ENCODE results near the gene RFX1. TPM values are rescaled to one million over a fixed set of nuclear protein-coding genes. Genes with fewer than 3 reads are reported as not detected.
A peak's percentile ranks its signal among the peaks of the same experiment; 100 is the strongest.
"Not testable (repeated sequence)": the region's sequence is repeated elsewhere in the genome, so short reads cannot be mapped to it uniquely, and the experiment has no call there.

RFX1 gene
- total RNA-seq, 1 experiment from 2014 or later = 25.5 TPM

GRCh38 chr19:14052470-14052869 lies 46.4 kb upstream of the RFX1 start:
- Histone ChIP-seq H3K9me2 (ENCODE audit: insufficient read depth) (no peaks in the 10 kb centered on the region), H4K20me1 (ENCODE audit: insufficient read depth) (no peaks in the 10 kb centered on the region), H3F3A (ENCODE audit: insufficient read depth, low read depth) (no peaks in the 10 kb centered on the region), H3K4me1 (replicated peaks; ENCODE audit: insufficient read depth) (no peaks in the 10 kb centered on the region), H3K27ac (no peak overlapping the region), H3K79me2 (ENCODE audit: low read depth) (no peaks in the 10 kb centered on the region), H3K4me3 (no peak overlapping the region), H2AFZ (no peak overlapping the region), H3K4me2 (no peak overlapping the region), H3K36me3 (ENCODE audit: low read depth) (no peaks in the 10 kb centered on the region), H3K9me3 (ENCODE audit: insufficient read depth, low read depth) (no peaks in the 10 kb centered on the region), H3K27me3 (ENCODE audit: insufficient read depth, low read depth) (no peaks in the 10 kb centered on the region)
- DNase-seq = no peak
- intact Hi-C loops (cut with micrococcal nuclease; ENCODE audit: unreplicated experiment) = no loop called here
- BruUV-seq (replicated peaks) = TSS peak; percentile 50
- TF ChIP-seq, protein P1, sequence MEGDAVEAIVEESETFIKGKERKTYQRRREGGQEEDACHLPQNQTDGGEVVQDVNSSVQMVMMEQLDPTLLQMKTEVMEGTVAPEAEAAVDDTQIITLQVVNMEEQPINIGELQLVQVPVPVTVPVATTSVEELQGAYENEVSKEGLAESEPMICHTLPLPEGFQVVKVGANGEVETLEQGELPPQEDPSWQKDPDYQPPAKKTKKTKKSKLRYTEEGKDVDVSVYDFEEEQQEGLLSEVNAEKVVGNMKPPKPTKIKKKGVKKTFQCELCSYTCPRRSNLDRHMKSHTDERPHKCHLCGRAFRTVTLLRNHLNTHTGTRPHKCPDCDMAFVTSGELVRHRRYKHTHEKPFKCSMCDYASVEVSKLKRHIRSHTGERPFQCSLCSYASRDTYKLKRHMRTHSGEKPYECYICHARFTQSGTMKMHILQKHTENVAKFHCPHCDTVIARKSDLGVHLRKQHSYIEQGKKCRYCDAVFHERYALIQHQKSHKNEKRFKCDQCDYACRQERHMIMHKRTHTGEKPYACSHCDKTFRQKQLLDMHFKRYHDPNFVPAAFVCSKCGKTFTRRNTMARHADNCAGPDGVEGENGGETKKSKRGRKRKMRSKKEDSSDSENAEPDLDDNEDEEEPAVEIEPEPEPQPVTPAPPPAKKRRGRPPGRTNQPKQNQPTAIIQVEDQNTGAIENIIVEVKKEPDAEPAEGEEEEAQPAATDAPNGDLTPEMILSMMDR (conservative IDR thresholded peaks at IDR 0.05) = no peak
- ChIA-PET POLR2A (ENCODE audit: unreplicated experiment) (interaction anchor here (0.6 kb wide), 2 partner anchors 57 to 151 kb away, joined by 3 read pairs; no protein-coding TSS in a partner anchor), CTCF (no interaction called here)

DNA sequence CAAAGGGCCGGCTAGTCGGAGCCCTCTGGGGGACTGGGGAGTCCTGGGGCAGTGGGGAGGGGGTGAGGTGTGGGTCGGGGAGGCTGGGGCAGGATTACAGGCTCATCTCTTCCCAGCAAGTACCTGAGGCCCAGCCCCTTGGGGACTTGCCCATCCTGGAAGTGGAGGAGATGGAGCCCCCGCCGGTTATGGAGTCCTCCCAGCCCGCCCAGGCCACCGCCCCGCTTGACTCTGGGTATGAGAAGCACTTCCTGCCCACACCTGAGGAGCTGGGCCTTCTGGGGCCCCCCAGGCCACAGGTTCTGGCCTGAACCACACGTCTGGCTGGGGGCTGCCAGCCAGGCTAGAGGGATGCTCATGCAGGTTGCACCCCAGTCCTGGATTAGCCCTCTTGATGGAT lies 45.9 kb upstream of the RFX1 start:
- H4K20me1 ChIP-seq (ENCODE audit: insufficient read depth) = no peaks in the 10 kb centered on the region
- H3K9me3 ChIP-seq (ENCODE audit: insufficient read depth, low read depth) = no peaks in the 10 kb centered on the region
- no peaks in the 10 kb centered on the region for H3K36me3 ChIP-seq (ENCODE audit: low read depth)
- BruUV-seq (replicated peaks) = no TSS peak
- TF ChIP-seq, protein P1 (conservative IDR thresholded peaks at IDR 0.05) = no peak
- TF ChIP-seq EZH2 (IDR thresholded peaks at IDR 0.05; ENCODE audit: low read depth) = no peak
- H3K79me2 ChIP-seq (ENCODE audit: low read depth) = no peaks in the 10 kb centered on the region
- H3F3A ChIP-seq (ENCODE audit: insufficient read depth, low read depth) = no peaks in the 10 kb centered on the region
- H3K9me2 ChIP-seq (ENCODE audit: insufficient read depth) = no peaks in the 10 kb centered on the region
- H3K27me3 ChIP-seq (ENCODE audit: insufficient read depth, low read depth) = no peaks in the 10 kb centered on the region
- H3K4me2 ChIP-seq = no peak overlapping the region
- H2AFZ ChIP-seq = no peak overlapping the region
- ChIA-PET CTCF (no interaction called here), POLR2A (ENCODE audit: unreplicated experiment) (no interaction called here)
- intact Hi-C loops (cut with micrococcal nuclease; ENCODE audit: unreplicated experiment) = no loop called here
- no peak for DNase-seq
- H3K4me3 ChIP-seq = no peak overlapping the region
- no peaks in the 10 kb centered on the region for H3K4me1 ChIP-seq (replicated peaks; ENCODE audit: insufficient read depth)
- no peak overlapping the region for H3K27ac ChIP-seq

- H3K79me2 ChIP-seq (ENCODE audit: low read depth); H2AFZ ChIP-seq; H3F3A ChIP-seq (ENCODE audit: insufficient read depth, low read depth); CTCF ChIA-PET; H3K27me3 ChIP-seq (ENCODE audit: insufficient read depth, low read depth); H3K27ac ChIP-seq; POLR2A ChIA-PET (ENCODE audit: unreplicated experiment); H3K4me2 ChIP-seq; H3K9me3 ChIP-seq (ENCODE audit: insufficient read depth, low read depth); H3K4me1 ChIP-seq (replicated peaks; ENCODE audit: insufficient read depth); BruUV-seq (replicated peaks); H3K4me3 ChIP-seq; H3K9me2 ChIP-seq (ENCODE audit: insufficient read depth); intact Hi-C loops (cut with micrococcal nuclease; ENCODE audit: unreplicated experiment); DNase-seq; H3K36me3 ChIP-seq (ENCODE audit: low read depth); H4K20me1 ChIP-seq (ENCODE audit: insufficient read depth): not testable (repeated sequence)
These were observed 44.8 kb upstream of the RFX1 start for GRCh38 chr19:14050961-14051360.

DNA sequence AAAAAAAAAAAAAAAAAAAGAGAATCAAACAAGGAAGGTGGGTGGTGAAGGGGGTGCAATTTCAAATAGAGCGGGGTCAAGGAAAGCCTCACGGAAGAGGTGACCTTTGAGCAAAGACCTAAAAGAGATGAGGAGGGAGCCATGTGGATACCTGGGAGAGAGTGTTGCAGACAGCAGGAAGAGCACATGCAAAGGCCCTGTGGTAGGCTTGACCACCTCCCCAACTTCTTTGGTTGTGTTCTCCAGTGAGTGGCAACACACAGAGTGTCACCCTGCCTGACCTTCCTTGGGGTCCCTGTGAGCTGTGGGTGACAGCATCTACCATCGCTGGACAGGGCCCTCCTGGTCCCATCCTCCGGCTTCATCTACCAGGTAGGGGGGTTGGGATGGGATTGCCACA lies 44.4 kb upstream of the RFX1 start:
- POLR2A ChIA-PET (ENCODE audit: unreplicated experiment) = interaction anchor here (0.6 kb wide), 1 partner anchor 31 kb away, joined by 3 read pairs; no protein-coding TSS in a partner anchor
- Histone ChIP-seq H3K27me3 (ENCODE audit: insufficient read depth, low read depth) (no peaks in the 10 kb centered on the region), H3F3A (ENCODE audit: insufficient read depth, low read depth) (no peaks in the 10 kb centered on the region), H3K79me2 (ENCODE audit: low read depth) (no peaks in the 10 kb centered on the region), H3K4me3 (no peak overlapping the region), H3K27ac (no peak overlapping the region), H2AFZ (no peak overlapping the region), H3K9me3 (ENCODE audit: insufficient read depth, low read depth) (no peaks in the 10 kb centered on the region), H3K9me2 (ENCODE audit: insufficient read depth) (no peaks in the 10 kb centered on the region), H3K36me3 (ENCODE audit: low read depth) (no peaks in the 10 kb centered on the region), H3K4me1 (replicated peaks; ENCODE audit: insufficient read depth) (no peaks in the 10 kb centered on the region), H4K20me1 (ENCODE audit: insufficient read depth) (no peaks in the 10 kb centered on the region), H3K4me2 (no peak overlapping the region)
- BruUV-seq (replicated peaks) = no TSS peak
- TF ChIP-seq EZH2 (IDR thresholded peaks at IDR 0.05; ENCODE audit: low read depth) = no peak
- TF ChIP-seq, protein P1 (conservative IDR thresholded peaks at IDR 0.05) = no peak
- CTCF ChIA-PET = no interaction called here
- no peak for DNase-seq
- intact Hi-C loops (cut with micrococcal nuclease; ENCODE audit: unreplicated experiment) = no loop called here

Measured in PC-9 (cell line).